ENCODE data around the gene NRXN3.

The NRXN3 gene

GRCh38 chr14:79111987-79112501 lies 941.9 kb downstream of the NRXN3 start:
- ChIA-PET CTCF (no interaction called here), POLR2A (no interaction called here)
- Histone ChIP-seq H3K4me1 (ENCODE audit: control extremely low read depth in 1 of 4, control insufficient read depth in 4 of 4, insufficient read depth in 4 of 4, low read length in 3 of 4) (no peaks in the 10 kb centered on the region), H3K36me3 (ENCODE audit: control insufficient read depth in 4 of 4, insufficient read depth in 4 of 4, low read length in 3 of 4) (no peaks in the 10 kb centered on the region), H3K9me3 (ENCODE audit: control extremely low read depth in 1 of 5, control insufficient read depth in 4 of 5, insufficient read depth in 2 of 5, low read depth in 1 of 5, low read length in 4 of 5) (no peaks in the 10 kb centered on the region), H3K27me3 (replicated peaks in 2 of 5; ENCODE audit: control insufficient read depth in 4 of 5, insufficient read depth in 5 of 5, low read length in 4 of 5) (no peaks in the 10 kb centered on the region), H3K4me3 (ENCODE audit: control insufficient read depth in 1 of 7, extremely low read depth in 1 of 7, insufficient read depth in 4 of 7, low read depth in 2 of 7, low read length in 6 of 7) (no peak overlapping the region), H3K27ac (ENCODE audit: insufficient read depth in 1 of 2, low read depth in 1 of 2, low read length in 2 of 2, poor library complexity in 1 of 2, severe bottlenecking in 2 of 2) (no peak overlapping the region)
- no CpG with 5 or more reads among the region's 2 CpGs for WGBS (ENCODE audit: insufficient coverage)
- no peak for DNase-seq

GRCh38 chr14:79117561-79117960 lies 947.4 kb downstream of the NRXN3 start:
- H3K27me3 ChIP-seq (replicated peaks in 2 of 5; ENCODE audit: control insufficient read depth in 4 of 5, insufficient read depth in 5 of 5, low read length in 4 of 5) = no peaks in the 10 kb centered on the region
- H3K27ac ChIP-seq (ENCODE audit: insufficient read depth in 1 of 2, low read depth in 1 of 2, low read length in 2 of 2, poor library complexity in 1 of 2, severe bottlenecking in 2 of 2) = no peak overlapping the region
- H3K4me3 ChIP-seq (ENCODE audit: control insufficient read depth in 1 of 7, extremely low read depth in 1 of 7, insufficient read depth in 4 of 7, low read depth in 2 of 7, low read length in 6 of 7) = no peak overlapping the region
- POLR2A ChIA-PET = no interaction called here
- H3K4me1 ChIP-seq (ENCODE audit: control extremely low read depth in 1 of 4, control insufficient read depth in 4 of 4, insufficient read depth in 4 of 4, low read length in 3 of 4) = no peaks in the 10 kb centered on the region
- CTCF ChIA-PET = no interaction called here
- H3K36me3 ChIP-seq (ENCODE audit: control insufficient read depth in 4 of 4, insufficient read depth in 4 of 4, low read length in 3 of 4) = no peaks in the 10 kb centered on the region
- WGBS (ENCODE audit: insufficient coverage) = 90% methylated on average over 1 of the region's 1 CpG
- no peaks in the 10 kb centered on the region for H3K9me3 ChIP-seq (ENCODE audit: control extremely low read depth in 1 of 5, control insufficient read depth in 4 of 5, insufficient read depth in 2 of 5, low read depth in 1 of 5, low read length in 4 of 5)
- DNase-seq = no peak

- no peak overlapping the region for H3K4me3 ChIP-seq (ENCODE audit: control insufficient read depth in 1 of 7, extremely low read depth in 1 of 7, insufficient read depth in 4 of 7, low read depth in 2 of 7, low read length in 6 of 7)
- ChIA-PET CTCF (no interaction called here), POLR2A (no interaction called here)
- H3K36me3 ChIP-seq (ENCODE audit: control insufficient read depth in 4 of 4, insufficient read depth in 4 of 4, low read length in 3 of 4) = no peaks in the 10 kb centered on the region
- H3K4me1 ChIP-seq (ENCODE audit: control extremely low read depth in 1 of 4, control insufficient read depth in 4 of 4, insufficient read depth in 4 of 4, low read length in 3 of 4) = no peaks in the 10 kb centered on the region
- H3K27ac ChIP-seq (ENCODE audit: insufficient read depth in 1 of 2, low read depth in 1 of 2, low read length in 2 of 2, poor library complexity in 1 of 2, severe bottlenecking in 2 of 2) = no peak overlapping the region
- no peaks in the 10 kb centered on the region for H3K27me3 ChIP-seq (replicated peaks in 2 of 5; ENCODE audit: control insufficient read depth in 4 of 5, insufficient read depth in 5 of 5, low read length in 4 of 5)
- H3K9me3 ChIP-seq (ENCODE audit: control extremely low read depth in 1 of 5, control insufficient read depth in 4 of 5, insufficient read depth in 2 of 5, low read depth in 1 of 5, low read length in 4 of 5) = no peaks in the 10 kb centered on the region
- DNase-seq = no peak
- WGBS (ENCODE audit: insufficient coverage) = 100% methylated on average over 1 of the region's 2 CpGs
Measured at GRCh38 chr14:79118291-79118690, 948.1 kb downstream of the NRXN3 start.

- Histone ChIP-seq H3K27ac (ENCODE audit: insufficient read depth in 1 of 2, low read depth in 1 of 2, low read length in 2 of 2, poor library complexity in 1 of 2, severe bottlenecking in 2 of 2) (no peak overlapping the region), H3K4me3 (ENCODE audit: control insufficient read depth in 1 of 7, extremely low read depth in 1 of 7, insufficient read depth in 4 of 7, low read depth in 2 of 7, low read length in 6 of 7) (no peak overlapping the region), H3K27me3 (replicated peaks in 2 of 5; ENCODE audit: control insufficient read depth in 4 of 5, insufficient read depth in 5 of 5, low read length in 4 of 5) (no peaks in the 10 kb centered on the region), H3K4me1 (ENCODE audit: control extremely low read depth in 1 of 4, control insufficient read depth in 4 of 4, insufficient read depth in 4 of 4, low read length in 3 of 4) (no peaks in the 10 kb centered on the region), H3K9me3 (ENCODE audit: control extremely low read depth in 1 of 5, control insufficient read depth in 4 of 5, insufficient read depth in 2 of 5, low read depth in 1 of 5, low read length in 4 of 5) (peaks cover 0 to 2% (median 0%) of the 10 kb centered on the region in 5 experiments), H3K36me3 (ENCODE audit: control insufficient read depth in 4 of 4, insufficient read depth in 4 of 4, low read length in 3 of 4) (no peaks in the 10 kb centered on the region)
- DNase-seq = no peak
- WGBS (ENCODE audit: insufficient coverage) = 50% methylated on average over 1 of the region's 3 CpGs
- ChIA-PET CTCF (interaction anchor here (2.0 kb wide), 1 partner anchor 13 kb away, joined by 4 read pairs; no protein-coding TSS in a partner anchor), POLR2A (no interaction called here)
Measured at GRCh38 chr14:79134361-79134760, 964.2 kb downstream of the NRXN3 start.

DNA sequence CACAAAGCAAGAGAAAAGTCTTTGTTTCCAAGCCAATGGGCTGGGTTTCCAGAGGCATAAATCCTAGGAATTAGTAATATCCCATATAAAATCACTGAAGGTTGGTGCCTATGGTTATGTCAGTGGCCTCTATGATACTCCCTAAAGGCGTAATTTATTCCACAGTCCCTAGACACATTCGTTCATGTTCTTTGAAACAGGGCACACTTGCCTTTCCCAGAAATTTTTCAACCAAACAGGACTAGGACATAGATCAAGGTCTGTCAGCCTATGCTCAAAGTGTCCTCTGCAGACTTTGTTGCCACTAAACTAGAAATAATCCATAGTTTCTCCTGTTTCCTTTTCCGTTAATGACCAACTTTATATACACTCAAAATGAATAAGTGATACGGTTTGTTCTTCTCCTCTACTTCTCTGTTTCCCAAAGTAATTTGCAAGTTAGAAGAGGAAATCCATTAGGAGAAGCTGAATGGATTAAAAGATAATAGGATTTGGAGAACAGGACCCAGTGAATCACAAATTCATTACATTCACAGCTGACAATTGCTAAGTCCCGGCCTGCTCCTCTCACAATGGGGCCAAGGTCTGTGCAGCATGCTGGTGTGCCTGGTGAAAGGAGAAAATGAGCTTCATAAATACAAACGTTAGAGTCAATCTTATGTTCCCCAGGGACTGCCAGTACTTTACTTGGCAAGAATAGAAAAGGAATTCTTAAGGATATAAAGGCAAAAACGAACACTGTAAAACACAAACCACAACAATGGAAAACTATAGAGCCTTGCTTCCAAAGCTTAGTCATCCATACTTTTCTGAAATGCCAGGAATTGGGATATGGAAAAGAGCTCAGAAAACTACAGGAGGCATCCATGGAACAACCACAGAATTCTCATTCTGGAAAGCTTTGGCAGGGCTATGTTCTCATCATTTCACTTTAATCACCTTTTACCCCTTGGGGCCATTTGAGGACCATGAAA lies 966.2 kb downstream of the NRXN3 start:
- no peak overlapping the region for H3K4me3 ChIP-seq (ENCODE audit: control insufficient read depth in 1 of 7, extremely low read depth in 1 of 7, insufficient read depth in 4 of 7, low read depth in 2 of 7, low read length in 6 of 7)
- CTCF ChIA-PET = interaction anchor here (2.0 kb wide), 1 partner anchor 15 kb away, joined by 4 read pairs; no protein-coding TSS in a partner anchor
- H3K36me3 ChIP-seq (ENCODE audit: control insufficient read depth in 4 of 4, insufficient read depth in 4 of 4, low read length in 3 of 4) = no peaks in the 10 kb centered on the region
- no peaks in the 10 kb centered on the region for H3K27me3 ChIP-seq (replicated peaks in 2 of 5; ENCODE audit: control insufficient read depth in 4 of 5, insufficient read depth in 5 of 5, low read length in 4 of 5)
- H3K27ac ChIP-seq (ENCODE audit: insufficient read depth in 1 of 2, low read depth in 1 of 2, low read length in 2 of 2, poor library complexity in 1 of 2, severe bottlenecking in 2 of 2) = no peak overlapping the region
- POLR2A ChIA-PET = no interaction called here
- H3K9me3 ChIP-seq (ENCODE audit: control extremely low read depth in 1 of 5, control insufficient read depth in 4 of 5, insufficient read depth in 2 of 5, low read depth in 1 of 5, low read length in 4 of 5) = peaks cover 0 to 2% (median 0%) of the 10 kb centered on the region in 5 experiments
- WGBS (ENCODE audit: insufficient coverage) = 88% methylated on average over 3 of the region's 7 CpGs
- H3K4me1 ChIP-seq (ENCODE audit: control extremely low read depth in 1 of 4, control insufficient read depth in 4 of 4, insufficient read depth in 4 of 4, low read length in 3 of 4) = no peaks in the 10 kb centered on the region
- DNase-seq = no peak

DNA sequence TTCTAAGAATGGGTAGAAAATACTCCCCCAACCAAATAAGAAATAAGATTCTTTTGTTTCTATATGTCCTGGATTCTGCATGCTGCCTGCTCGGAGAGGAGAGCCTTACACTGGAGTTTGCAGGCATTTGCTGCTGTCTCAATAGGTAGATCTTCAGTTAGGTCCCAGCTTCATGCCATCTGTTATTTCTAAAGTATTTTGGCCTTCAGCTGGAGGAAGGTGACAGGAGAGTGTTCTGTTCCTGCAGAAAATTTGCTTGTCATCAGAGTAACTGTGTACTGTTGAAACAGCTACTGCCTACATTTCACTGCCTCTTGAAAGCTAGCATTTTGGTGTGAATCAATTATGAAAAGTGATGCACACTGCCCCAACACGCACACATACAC lies 966.9 kb downstream of the NRXN3 start:
- Histone ChIP-seq H3K9me3 (ENCODE audit: control extremely low read depth in 1 of 5, control insufficient read depth in 4 of 5, insufficient read depth in 2 of 5, low read depth in 1 of 5, low read length in 4 of 5) (peaks cover 0 to 2% (median 0%) of the 10 kb centered on the region in 5 experiments), H3K4me3 (ENCODE audit: control insufficient read depth in 1 of 7, extremely low read depth in 1 of 7, insufficient read depth in 4 of 7, low read depth in 2 of 7, low read length in 6 of 7) (no peak overlapping the region), H3K27ac (ENCODE audit: insufficient read depth in 1 of 2, low read depth in 1 of 2, low read length in 2 of 2, poor library complexity in 1 of 2, severe bottlenecking in 2 of 2) (no peak overlapping the region), H3K4me1 (ENCODE audit: control extremely low read depth in 1 of 4, control insufficient read depth in 4 of 4, insufficient read depth in 4 of 4, low read length in 3 of 4) (no peaks in the 10 kb centered on the region), H3K36me3 (ENCODE audit: control insufficient read depth in 4 of 4, insufficient read depth in 4 of 4, low read length in 3 of 4) (no peaks in the 10 kb centered on the region), H3K27me3 (replicated peaks in 2 of 5; ENCODE audit: control insufficient read depth in 4 of 5, insufficient read depth in 5 of 5, low read length in 4 of 5) (no peaks in the 10 kb centered on the region)
- whole genome bisulfite sequencing (ENCODE audit: insufficient coverage) = 67% methylated on average over 1 of the region's 2 CpGs
- CTCF ChIA-PET = no interaction called here
- POLR2A ChIA-PET = no interaction called here
- no peak for DNase-seq

GRCh38 chr14:79137836-79138235 lies 967.7 kb downstream of the NRXN3 start:
- peaks cover 0 to under 1% (median 0%) of the 10 kb centered on the region in 5 experiments for H3K9me3 ChIP-seq (ENCODE audit: control extremely low read depth in 1 of 5, control insufficient read depth in 4 of 5, insufficient read depth in 2 of 5, low read depth in 1 of 5, low read length in 4 of 5)
- CTCF ChIA-PET = no interaction called here
- 95% methylated on average over 3 of the region's 3 CpGs for WGBS (ENCODE audit: insufficient coverage)
- no peak overlapping the region for H3K27ac ChIP-seq (ENCODE audit: insufficient read depth in 1 of 2, low read depth in 1 of 2, low read length in 2 of 2, poor library complexity in 1 of 2, severe bottlenecking in 2 of 2)
- H3K36me3 ChIP-seq (ENCODE audit: control insufficient read depth in 4 of 4, insufficient read depth in 4 of 4, low read length in 3 of 4) = no peaks in the 10 kb centered on the region
- no peak overlapping the region for H3K4me3 ChIP-seq (ENCODE audit: control insufficient read depth in 1 of 7, extremely low read depth in 1 of 7, insufficient read depth in 4 of 7, low read depth in 2 of 7, low read length in 6 of 7)
- H3K4me1 ChIP-seq (ENCODE audit: control extremely low read depth in 1 of 4, control insufficient read depth in 4 of 4, insufficient read depth in 4 of 4, low read length in 3 of 4) = no peaks in the 10 kb centered on the region
- no peak for DNase-seq
- H3K27me3 ChIP-seq (replicated peaks in 2 of 5; ENCODE audit: control insufficient read depth in 4 of 5, insufficient read depth in 5 of 5, low read length in 4 of 5) = no peaks in the 10 kb centered on the region
- POLR2A ChIA-PET = no interaction called here

Measured in common myeloid progenitor, CD34-positive (primary cell).